Dermis blood vessel endothelial cell (primary cell): ENCODE measurements around the gene NHLRC4. TPM values are rescaled to one million over a fixed set of nuclear protein-coding genes. Genes with fewer than 3 reads are reported as not detected.

Experiments used
- DNase-seq: peaks from one replicate; pipeline ENCODE4 v3.0.0; 2010
- total RNA-seq: library from RNA; depleted of rRNA; stranded (reverse); fragments of >200 nt; gene quantifications from 2 replicates; pipeline ENCODE4 v1.2.3, GENCODE V29; 2014

NHLRC4 gene
- total RNA-seq, 1 donor from 2014 or later: 2.7 TPM

GRCh38 chr16:554297-554621, 12.5 kb upstream of the NHLRC4 start:
- no peak for DNase-seq

- peak; percentile 62 for DNase-seq
These were observed 12.0 kb upstream of the NHLRC4 start for GRCh38 chr16:554640-555365.

- DNase-seq: no peak
These were observed 11.0 kb upstream of the NHLRC4 start for GRCh38 chr16:555528-556473.

- DNase-seq: no peak
These were observed 10.2 kb upstream of the NHLRC4 start for GRCh38 chr16:556474-557173.

- DNase-seq: no peak
These were observed 9.1 kb upstream of the NHLRC4 start for GRCh38 chr16:557463-558297.

- DNase-seq: no peak
These were observed 8.3 kb upstream of the NHLRC4 start for GRCh38 chr16:558298-559020.

GRCh38 chr16:559021-559380, 7.8 kb upstream of the NHLRC4 start:
- no peak for DNase-seq

GRCh38 chr16:559411-560203, 7.2 kb upstream of the NHLRC4 start:
- DNase-seq: no peak

- no peak for DNase-seq
These were observed 6.6 kb upstream of the NHLRC4 start, which contains the start of gene PRR35 for GRCh38 chr16:560204-560700. TSS of gene PRR35 (plus strand) at chr16:560394. CDS start at chr16:563295, 2,901 bp downstream.

- no peak for DNase-seq
These were observed 5.9 kb upstream of the NHLRC4 start for GRCh38 chr16:560701-561412.

- no peak for DNase-seq
These were observed 5.4 kb upstream of the NHLRC4 start for GRCh38 chr16:561413-561794.

- no peak for DNase-seq
These were observed 4.6 kb upstream of the NHLRC4 start for GRCh38 chr16:561957-562938.

GRCh38 chr16:563072-563644, 3.6 kb upstream of the NHLRC4 start:
- no peak for DNase-seq

GRCh38 chr16:564690-565418, 2.0 kb upstream of the NHLRC4 start:
- no peak for DNase-seq

GRCh38 chr16:565419-566330, 1.1 kb upstream of the NHLRC4 start:
- DNase-seq: no peak
